Stimulated activated CD8-positive, alpha-beta memory T cell treated with anti-CD3 and anti-CD28 coated beads, Interleukin-7, amount 100 ng/mL, for 1 hour (primary cell): ENCODE data around the gene LRMDA.

ENCODE experiments used
- DNase-seq, 2 donors: peaks; one replicate each; pipeline ENCODE4 v3.0.0-alpha.2; 2020; ENCODE audit warnings: low read depth in 2 of 2

Gene LRMDA

GRCh38 chr10:75911426-75911825 is 480.0 kb downstream of the LRMDA start:
- no peak for DNase-seq

DNA sequence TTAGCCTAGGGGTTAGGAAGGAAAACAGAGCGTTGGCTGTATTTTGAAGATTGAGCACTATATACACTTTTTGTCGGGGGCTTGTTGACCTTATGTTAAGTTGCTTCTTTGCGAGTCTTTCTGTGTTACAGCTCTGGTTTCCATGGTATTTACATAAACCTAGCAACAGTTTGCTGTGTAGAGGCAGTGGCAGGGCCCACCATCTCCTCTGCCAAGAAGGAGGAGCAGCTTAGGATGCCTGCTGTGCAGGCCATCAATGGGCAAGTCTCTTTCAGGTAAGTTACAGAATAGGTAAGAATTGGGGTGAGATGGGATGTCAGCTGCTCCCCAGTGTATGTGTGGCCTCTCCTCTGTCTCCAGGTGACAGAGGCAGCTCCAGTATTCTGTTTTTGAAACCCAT is 485.5 kb downstream of the LRMDA start:
- no peak for DNase-seq

DNA sequence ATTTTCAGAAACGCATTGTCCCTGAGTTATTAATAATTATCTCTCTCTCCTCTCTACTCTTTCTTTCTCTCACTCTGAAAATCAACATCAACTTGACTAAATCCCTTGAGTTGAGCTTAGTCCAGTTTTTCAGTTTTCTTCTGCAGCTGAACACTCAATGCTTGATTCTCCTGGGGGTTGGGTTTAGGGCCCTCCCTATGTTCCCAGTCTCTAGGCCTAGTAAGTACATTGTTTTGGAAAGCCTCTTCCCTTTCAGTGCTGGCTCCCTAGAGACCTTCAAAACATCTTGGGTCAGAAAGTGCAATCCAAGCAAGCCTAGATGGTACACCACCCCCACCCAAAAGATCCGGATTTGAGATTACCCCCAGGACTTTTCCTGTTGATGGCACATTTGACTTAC is 488.5 kb downstream of the LRMDA start:
- DNase-seq = no peak

DNA sequence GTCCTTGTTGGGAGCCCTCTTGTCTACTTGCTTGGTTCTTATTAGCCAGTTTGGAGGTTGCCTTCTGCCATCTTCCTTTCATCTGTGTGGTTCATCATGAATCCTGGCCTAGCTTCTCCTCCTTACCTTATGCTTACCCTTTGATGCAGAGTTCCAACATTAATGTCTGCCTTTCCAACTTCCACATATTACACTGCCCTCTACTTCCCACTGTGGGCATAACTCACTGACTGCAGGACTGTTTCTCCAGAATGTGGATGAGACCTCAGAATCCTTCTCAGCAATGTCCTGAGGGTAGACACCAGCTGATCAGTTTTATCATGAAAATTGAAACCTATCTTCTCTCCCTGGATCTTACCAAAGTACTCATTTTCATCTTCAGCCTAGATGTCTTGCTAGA is 491.0 kb downstream of the LRMDA start:
- no peak for DNase-seq

- no peak for DNase-seq
Observed at GRCh38 chr10:75924309-75924902, 493.0 kb downstream of the LRMDA start.

GRCh38 chr10:75925999-75926398 is 494.6 kb downstream of the LRMDA start:
- DNase-seq = no peak

GRCh38 chr10:75926763-75927162 is 495.3 kb downstream of the LRMDA start:
- no peak for DNase-seq

- DNase-seq = no peak
Observed at GRCh38 chr10:75928231-75928630, 496.8 kb downstream of the LRMDA start.

DNA sequence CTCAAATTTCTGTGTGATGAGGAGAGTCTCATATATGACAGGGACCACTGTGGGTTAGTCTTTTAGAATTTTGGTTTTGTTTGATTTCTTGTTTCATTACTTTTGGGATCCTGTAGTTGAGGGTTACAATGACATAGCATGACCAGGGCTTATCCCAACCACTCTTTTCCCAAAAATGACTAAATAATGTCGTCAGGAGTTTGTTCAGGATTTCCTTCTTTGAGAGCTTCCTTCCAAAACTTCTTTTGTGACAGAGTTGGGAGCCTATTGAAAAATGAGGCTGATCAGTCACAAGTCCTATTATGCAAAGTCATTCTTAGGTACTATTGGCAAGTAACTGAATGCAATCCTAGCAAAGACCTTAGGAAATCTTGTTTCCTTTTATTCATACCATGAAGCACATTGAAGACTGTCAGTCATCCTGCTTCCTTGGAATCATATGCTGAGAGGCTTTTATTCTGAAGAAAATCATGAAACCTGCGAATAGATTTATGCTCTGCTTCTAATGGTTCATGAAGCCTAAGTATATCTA is 498.3 kb downstream of the LRMDA start:
- DNase-seq = no peak

- DNase-seq = no peak
Observed at GRCh38 chr10:75932921-75933320, 501.5 kb downstream of the LRMDA start.

DNA sequence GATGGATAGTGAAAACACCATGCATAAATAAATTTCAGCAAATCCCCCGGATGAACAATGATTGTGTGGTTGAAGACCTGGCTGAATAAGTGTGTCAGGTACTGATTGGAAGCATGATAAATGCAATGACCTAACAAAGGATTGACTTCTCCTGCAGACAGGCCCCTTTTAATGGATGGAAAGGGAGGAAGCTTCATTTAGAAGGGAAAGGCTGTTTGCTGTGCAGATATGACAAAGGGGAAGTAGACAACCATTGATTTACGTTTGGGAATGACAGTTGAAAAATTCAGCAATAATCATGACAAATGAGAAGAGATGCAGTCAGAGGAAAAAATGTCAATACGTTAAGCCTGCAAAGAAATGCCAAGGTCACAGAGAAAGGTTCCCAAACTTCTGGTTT is 503.8 kb downstream of the LRMDA start:
- no peak for DNase-seq

DNA sequence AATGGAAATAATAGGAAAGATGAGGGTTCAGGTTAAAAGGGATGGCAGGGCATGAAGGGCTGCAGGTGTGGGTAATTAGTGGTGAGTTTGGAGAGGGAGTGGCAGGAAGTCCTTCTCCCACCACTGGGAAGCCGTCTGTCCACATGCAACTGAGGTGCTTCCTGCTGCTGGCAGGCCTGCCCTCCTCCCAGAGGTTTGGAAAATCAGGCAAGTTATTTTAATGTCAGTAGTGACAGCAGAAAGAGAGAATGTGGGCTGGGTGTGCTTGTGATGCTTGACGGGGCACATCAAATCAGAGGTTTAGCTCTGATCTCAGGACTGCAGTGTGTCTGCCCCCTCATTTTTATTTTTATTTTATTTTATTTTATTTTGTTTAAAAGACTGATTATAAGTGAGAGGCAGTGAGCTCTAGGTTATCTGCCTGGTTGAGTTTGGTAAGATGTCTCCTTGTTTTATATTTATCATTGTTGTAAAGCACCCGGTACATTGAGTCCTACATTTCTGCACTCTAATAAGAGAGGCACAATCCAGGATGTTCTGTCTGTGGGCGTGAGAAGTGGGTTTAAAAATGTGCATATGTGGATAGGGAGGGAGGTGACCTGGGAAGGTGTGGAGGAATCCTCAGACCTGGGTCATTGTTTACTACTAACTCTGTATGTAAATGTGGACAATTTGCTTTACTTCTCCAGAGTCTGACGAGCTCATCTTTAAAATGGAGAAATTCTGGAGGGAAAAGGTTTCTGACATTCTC is 504.4 kb downstream of the LRMDA start:
- no peak for DNase-seq

DNA sequence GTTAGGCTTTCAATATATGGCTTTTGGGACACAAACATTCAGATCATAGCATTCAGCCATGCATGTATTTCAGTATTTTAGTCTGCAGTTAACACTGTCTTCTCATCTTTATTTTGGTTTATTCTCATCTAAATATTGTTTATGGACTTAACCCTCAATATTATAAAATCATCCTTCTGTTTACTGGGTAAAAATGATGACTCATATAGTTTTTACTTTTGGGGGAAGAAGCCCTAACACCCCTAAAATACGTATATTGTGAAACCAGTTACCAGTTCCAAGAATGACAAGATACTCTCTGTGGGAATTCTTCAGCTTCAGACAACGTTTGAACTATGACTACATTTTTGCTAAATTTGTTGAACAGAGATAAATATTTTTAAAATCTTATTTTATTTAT is 505.4 kb downstream of the LRMDA start:
- no peak for DNase-seq

GRCh38 chr10:75937823-75938222 is 506.4 kb downstream of the LRMDA start:
- DNase-seq = no peak

- no peak for DNase-seq
Observed at GRCh38 chr10:75938380-75939122, 507.1 kb downstream of the LRMDA start.

- DNase-seq = no peak
Observed at GRCh38 chr10:75939541-75939940, 508.1 kb downstream of the LRMDA start.

DNA sequence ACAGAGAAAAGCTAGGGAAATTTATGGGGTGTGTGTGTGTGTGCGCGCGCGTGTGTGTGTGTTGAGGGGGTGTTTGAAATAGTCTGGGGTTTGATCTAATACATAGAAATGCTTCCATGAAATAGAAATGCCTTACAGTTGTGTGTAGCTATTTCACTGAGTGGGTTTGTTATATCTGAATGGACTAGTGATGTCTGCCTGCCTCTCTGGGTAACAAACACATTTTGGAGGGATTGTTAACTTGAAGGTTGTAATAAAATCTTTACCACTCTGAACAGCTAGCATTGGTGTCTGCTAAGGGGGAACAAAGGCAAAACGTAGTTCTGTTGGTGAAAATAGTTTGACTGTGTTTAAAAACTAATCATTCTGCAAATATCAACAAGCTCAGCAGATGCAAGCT is 509.3 kb downstream of the LRMDA start:
- no peak for DNase-seq

GRCh38 chr10:75941223-75941801 is 509.9 kb downstream of the LRMDA start:
- DNase-seq = no peak

DNA sequence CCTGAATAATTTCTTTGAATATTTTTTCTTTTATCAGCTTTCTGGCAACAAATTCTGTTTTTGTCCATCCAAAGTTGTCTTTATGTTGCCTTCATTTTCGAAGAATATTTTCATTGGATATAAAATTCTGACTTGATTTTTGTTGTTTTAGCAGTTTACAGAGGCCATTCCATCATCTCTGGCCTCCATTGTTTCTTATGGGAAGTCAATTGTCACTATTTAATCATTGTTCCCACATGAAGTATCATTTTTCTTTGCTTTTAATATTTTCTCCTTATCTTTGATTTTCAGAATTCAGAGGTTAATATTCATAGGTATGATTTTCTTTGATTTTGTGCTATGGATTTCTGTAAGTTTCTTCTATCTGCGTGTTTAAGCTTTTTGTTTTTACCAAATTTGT is 512.6 kb downstream of the LRMDA start:
- DNase-seq = no peak

DNA sequence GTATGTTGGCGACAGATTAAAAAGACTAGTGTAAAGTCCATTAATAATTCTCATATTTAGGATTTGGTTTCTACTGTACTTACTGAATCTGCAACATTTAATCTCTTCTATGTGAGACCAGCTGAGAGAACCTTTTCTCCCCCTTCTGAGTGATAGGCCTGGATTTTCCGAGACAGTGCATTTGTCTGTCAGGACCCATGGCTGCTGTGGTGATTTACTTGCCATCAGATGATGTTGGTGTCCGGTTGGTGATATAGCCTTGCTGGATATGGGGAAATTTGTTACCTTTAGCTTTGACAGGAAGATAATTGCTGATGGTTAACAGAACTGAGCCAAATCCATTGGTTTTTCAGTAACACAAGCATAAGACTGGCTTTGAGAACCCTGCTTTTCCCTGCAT is 517.2 kb downstream of the LRMDA start:
- no peak for DNase-seq

GRCh38 chr10:75950307-75950706 is 518.9 kb downstream of the LRMDA start:
- DNase-seq = no peak

- no peak for DNase-seq
Observed at GRCh38 chr10:75950997-75951589, 519.7 kb downstream of the LRMDA start.
